GM21390 (cell line): ENCODE results near the gene SH3RF3.

Experiments
- ATAC-seq: cut with Tn5 transposase; IDR thresholded peaks from one replicate; pipeline ENCODE4 v1.9.1; 2021; ENCODE audit not compliant: unreplicated experiment

Gene SH3RF3

DNA sequence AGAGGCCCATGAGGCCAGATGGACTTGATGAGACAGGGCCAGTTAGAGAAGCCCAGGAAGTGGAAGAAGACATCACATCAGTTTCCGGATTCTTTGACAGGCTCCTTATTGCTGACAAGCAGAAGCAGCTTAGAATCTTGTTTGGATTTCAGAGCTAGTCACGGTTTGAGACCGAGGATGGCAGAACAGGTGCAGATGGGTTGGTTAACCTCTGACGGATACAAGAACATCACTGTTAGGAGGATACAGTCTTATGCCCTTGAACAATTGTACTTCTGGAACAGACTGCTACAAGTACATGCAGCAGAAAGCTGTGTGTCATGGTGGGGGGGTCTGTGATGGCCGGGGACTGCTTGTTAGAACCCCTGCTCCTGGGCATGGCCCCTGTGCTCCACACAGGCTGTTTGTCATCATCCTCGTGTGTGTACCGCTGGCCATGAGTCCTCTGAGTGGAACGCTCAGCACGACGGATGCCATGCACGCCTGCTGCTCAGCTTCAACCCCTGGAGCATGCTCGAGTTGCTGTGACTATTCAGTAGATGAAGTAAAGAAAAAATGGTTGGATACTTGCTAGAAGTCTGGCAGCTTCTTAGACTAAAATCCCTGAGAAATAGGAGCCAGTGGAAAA lies 217.7 kb downstream of the SH3RF3 start:
- no peak for ATAC-seq

DNA sequence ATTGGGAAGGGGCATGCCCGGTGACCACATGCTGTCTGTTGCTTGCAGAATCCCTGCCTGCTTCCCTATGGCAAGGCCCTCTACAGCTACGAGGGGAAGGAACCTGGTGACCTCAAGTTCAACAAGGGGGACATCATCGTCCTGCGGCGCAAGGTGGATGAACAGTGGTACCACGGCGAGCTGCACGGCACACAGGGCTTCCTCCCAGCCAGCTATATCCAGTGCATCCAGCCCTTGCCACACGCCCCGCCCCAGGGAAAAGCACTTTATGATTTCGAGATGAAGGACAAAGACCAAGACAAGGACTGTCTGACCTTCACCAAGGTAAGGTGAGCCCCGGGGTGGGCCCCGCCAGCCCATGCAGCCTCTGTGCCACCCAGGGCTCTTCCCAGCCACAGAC lies 218.6 kb downstream of the SH3RF3 start:
- ATAC-seq, result no peak

DNA sequence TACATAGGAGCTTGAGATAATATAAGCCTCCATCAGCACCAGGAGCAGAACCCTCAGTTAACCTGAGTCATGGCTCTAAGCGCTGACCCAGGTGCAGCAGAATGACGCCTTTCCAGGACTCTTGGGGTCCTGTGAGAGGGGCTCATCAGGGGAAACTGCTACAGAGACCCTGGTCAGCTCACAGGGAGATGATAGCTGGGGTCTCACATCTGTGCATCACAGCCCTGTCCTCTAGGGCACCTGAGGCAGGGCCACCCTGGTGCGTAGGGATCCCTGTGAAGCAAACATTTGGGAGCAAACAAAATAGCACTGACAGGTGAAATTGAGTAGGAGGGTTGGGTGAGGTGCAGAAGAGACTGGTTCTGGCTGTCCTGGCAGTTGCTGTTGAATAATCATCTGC lies 219.2 kb downstream of the SH3RF3 start:
- no peak for ATAC-seq

DNA sequence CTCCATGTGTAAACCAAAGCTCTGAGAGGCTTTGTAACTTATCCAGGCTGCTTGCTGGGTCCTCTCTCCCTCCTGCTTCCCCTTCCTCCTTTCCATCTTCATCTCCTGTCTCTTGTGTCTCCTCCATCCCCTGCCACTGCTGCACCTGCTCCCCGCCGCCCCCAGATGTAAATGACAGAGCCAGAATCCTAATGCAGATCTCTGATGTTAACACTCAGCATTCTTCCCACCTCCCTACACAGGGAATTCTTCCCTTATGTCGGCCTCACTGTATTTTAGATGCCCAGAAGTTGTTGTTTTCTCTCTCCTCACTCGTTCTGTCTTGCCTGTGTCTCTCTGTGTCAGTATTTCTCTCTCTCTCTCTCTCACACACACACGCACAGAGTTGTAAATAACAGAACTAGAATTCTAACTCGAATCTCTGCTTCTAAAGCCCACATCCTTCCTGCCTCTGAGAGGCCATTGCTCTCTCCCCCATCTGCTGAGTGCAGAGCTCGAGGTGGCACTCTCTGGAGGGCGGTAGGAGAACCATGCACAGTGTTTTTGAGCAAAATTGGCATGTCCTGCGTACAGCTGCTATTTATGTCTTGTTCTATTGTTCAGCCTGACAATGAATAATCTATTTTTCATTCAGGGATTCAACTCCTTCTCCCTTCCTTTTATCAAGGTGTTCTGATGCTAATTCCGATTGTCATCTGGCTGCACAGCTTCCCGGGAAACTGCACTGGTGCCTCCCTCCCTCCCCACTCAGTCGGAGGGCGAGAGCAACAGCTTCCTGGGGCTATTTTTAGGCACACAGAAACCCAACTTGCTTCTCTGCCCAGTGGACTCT lies 219.9 kb downstream of the SH3RF3 start:
- ATAC-seq, result peak; percentile 78

DNA sequence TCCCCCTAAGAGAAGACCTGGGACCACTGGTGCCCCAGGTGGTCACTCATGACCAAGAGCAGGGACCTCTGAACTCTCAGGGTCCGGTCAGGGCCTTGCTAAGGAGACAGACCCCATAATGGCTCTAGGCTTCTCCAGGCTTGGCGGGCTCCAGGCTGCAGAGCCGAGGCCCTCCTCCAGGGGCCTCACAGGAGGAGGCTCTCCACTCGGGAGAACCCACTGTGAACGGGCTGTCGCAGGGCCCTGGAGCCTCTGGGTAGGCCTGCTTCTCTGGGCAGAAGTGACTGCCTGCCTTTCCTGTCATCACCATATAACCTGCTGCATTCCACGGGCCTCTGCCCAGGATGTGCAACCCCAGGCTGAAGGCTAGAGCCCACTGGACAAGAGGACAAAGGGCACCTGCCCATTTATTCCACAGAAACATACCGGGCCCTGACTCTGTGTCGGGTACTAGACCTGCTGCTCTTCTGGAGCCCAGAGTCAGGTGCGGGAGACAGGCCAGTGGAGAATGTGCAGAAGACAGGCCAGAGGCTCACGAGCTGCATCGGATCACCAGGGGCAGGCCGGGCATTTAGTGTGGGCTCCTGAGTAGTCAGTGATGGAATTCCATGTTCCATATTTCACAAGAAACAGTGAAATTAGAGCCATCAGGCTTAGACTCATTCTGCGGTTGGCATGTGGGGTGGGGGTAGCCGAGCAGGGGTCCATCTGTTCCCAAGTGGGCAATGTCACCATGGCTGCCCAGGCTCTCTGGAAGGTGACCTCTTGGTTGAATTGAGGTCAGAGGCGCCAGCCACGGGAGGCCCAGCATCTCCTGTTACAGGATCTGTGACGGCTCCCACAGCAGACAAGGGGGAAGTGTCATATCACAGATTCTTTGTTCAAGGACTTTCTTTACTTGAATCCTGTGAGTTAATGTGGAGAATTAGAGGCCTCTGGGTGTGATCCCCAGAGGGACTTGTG lies 220.8 kb downstream of the SH3RF3 start:
- no peak for ATAC-seq

DNA sequence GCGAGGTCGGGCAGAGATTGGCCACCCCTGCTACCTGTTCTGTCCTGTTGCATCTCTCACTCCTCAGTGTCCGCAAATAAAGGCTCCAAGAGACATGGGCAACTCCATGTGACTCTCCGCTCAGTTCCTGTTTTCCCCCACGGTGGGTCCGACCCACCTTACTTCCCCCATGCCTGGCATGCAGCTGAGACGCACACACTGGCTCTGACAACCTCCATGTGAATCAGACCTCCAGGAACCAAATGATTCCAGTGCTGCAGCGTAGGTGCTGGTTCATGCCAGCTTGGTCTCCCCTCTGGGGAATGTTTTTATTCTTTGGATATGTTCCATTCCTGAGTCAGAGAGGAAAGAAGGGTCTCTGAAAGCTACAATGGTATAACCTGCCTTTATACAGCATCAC lies 221.5 kb downstream of the SH3RF3 start:
- no peak for ATAC-seq

DNA sequence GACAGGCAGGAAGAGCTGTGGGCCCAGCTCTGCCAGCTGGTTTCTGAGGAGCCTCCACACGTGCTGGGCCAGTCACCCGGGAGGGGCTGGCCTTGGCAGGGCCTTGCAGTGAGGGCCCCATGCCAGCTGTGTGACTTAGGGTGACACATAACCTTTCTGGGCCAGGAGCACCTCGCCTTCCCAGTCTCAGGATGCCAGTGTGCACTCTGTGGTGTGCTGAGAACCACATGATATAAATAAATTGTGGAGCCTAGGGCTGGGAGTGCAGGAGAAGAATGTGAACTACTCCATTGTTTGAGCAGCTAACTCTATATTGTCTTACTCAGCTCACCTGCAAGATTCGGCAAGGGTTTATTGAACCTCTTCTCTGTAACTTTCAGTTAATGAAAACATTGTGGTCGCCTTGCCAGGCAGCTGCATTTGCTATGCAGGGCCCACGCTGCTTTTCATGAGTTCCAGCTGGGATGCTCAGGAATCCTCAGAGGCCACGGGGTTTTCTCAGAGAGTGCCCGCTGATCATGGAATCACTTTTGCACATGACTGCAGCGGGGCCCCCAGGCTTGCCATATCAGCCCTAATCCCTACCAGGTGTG lies 222.3 kb downstream of the SH3RF3 start:
- ATAC-seq, result no peak

DNA sequence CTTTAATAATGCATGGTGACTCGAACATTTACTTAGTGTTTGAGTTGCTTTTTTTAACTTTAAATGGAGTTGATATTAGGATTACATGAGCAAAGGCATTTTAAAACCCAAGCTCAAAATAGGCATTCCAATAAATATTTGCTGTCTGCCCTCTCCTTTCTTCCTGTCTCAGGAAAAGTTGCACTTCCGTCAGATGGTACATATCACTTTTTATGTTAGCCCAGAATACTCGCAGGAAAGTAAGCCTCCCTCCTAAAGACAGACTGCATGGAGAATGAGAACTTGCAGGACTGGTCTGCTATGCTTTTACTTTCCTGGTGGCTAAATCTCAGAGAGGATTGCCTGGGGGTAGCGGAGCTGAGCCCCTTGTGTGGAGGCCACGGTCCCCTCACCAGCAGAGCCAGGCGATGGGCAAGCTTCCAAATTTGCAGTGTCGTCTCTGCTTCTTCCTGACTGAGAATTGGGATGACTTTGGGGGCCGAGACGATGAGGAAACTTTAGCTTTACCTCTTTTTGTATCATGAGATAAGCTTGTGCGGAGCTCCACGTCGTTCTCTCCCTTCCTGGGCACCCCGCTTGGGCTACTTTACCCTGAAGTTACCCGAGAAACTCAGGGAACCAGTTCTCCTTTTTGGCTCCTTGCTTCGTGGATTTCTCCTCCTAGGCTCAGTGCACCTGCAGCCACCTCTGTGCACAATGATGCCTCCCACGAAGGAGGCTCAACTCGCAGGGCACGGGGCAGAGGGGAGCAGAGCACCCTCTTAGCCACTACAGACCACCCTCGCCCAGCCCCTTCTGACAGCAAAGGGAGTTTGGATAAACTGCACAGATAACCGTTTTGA lies 223.3 kb downstream of the SH3RF3 start:
- ATAC-seq, result no peak

DNA sequence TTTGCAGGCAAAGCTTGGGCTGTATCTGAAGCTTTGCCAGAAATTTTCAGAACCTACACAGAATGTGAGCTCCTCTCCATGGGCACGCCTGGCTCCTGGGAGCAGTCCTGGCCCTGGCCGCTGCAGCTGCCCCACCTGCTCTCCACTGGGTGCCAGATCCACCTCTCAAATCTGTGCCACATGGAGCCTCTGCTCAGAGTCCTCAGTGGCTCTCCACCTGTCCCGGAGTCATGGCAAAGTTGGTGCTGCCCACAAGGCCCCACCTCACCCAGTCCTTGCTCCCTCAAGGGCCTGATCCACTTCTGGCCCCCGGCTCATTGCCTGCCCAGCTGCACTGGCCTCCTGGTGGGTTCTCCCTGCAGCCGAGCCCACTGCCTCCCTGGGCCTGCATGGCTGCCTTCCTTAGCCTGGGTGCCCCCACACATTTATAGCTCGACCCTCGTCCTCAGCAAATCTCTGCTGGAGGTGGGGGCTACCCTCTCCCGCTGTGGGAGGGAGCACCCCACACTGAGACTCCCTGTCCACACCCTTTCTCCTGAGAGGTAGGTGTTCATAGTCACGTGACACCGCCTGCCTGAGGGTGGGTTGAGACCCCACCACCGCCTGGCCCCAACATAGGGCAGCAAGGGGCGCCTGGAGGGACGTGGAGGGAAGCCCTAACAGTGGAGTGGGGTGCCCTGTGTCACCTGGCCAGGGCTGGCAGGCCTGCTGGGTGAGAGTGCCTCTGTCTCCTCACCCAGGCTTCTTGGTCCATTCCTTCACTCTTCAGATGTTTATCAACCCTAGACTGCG lies 224.1 kb downstream of the SH3RF3 start:
- no peak for ATAC-seq

DNA sequence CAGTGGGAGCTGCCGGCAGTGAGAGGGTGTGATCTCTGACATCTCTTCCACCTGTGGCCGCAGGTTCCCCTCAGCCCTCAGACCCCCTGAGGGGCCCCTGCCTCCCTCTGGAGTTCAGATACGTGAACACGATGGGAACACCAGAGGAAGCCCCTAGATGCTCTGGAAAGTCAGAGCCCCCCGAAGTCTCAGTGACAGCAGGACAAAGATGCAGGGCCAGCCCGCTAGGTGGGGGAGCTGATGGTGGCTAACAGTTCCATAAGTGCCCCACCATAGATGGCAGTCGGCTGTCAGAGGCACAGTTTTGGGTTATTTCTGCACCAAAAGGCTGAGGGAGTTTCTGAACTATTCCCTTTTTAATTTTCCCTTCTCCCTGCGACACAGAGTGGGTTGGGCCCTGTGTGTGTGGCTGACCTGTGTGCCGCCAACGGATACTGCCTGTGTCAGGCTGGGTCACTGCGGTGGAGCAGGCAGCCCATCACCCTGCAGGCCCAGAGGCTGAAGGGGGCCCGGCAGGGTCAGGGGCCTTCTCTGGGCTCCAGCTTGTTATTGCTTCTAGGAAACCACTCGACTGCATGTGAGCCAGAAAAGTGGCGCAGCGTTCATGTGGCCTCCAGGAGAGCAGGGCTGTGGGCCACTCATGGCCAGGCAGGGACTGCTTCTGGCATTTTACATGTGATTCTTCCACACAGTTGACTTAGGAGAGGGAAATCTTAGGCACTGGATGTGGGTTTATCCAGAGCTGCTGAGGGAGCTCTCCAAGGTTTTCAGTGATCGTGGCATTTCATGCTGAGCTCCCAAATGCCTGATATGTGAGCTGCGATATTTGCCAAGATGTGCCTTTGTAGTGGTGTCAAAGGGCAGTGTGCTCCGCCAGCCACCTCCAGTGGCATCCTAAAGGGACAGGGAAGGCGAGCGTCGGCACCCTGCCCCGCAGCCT lies 225.1 kb downstream of the SH3RF3 start:
- no peak for ATAC-seq

DNA sequence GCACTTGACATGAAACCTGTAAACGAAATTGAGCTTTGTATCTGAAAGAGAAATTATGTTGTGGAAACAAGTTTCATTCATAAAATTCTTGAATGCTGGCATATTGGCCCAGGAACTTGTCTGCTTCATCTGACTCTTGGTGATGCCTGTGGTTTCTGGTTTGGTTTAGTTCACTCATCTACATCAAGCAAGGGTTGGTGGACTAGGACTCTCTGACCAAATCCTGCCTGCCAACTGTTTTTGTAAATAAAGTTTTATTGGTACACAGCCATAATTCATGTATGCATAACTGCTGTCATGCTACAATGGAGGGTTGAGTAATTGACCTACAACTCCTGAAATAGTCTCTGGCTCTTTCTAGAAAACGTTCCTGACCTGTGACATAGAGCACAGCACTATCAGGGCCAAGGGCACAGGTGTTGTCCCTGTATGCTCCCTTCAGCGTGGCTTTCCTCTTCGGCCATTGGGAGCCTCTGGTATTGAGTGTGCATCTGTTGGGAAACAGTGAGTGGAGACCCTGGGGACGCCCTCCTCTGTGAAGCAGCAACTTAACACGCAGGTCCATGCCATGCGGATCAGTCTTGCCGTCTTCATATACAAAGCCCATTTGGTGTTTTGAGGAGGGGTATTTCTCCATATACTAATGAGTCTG lies 226.3 kb downstream of the SH3RF3 start:
- ATAC-seq, result no peak

DNA sequence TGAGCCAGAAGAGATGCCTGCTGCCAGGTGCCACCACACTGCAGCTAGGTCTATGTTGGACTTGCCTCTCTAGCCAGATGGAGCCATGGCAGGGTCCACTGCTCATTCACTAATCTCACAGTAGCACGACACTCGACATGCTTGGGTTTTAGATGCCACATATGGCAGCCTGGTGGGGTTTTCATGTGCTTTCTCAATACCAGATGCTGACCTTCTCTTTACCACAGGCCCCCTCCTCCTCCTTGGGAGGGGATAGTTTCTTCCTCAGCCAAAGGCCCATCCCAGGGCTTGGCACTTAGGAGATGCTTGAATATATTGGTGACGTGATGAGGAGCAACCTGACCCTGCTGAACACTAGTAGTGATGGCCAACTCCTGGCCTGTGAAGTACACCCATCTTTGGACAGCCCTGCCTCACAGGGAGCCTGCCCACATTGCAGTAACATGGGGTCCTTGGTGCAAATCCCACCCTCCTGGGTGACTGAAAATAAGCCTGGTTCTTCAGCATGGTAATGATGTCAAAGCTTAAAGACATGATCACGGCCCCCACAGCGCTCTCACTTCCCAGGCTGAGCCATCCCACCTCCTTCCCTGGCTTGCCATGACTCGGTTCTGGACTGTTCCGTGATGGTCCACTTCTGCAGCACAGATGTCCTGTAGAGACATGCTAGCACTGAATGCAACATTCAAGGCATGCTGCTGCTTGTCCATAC lies 227.5 kb downstream of the SH3RF3 start:
- no peak for ATAC-seq

DNA sequence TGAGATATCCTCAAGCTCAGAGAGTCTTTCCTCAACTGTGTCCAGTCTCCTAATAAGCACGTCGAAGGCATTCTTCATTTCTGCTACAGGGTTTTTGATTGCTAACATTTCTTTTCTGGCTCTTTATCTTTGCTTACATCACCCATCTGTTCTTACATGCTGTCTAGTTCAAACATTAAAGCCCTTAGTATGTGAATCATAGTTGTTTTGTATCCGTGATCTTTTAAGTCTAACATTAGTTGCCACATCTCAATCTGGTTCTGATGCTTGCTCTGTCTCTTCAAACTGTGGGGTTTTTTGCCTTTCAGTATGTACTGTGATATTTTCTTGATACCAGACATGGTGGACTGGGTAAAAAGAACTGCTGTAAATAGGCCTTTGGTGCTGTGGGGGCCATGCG lies 235.2 kb downstream of the SH3RF3 start:
- no peak for ATAC-seq

DNA sequence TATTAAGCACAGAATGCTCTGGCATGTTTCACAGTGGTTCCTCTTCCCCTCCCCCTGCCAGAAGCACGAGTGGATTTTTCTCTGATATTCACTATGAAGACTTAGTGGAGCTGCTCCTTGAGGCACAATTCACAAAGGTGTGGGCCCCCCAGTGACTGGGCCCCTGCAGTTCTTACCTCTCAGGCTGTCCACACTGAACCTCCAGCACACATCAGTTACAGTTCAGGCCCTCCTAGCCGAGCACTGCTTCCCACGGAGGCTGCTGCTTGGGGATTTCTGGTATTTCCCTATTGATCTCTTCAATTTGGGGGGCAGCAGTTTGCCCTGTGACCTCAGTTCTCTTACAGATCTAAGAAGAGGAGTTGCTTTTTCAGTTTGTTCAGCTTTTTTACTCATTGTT lies 236.1 kb downstream of the SH3RF3 start:
- ATAC-seq, result no peak

DNA sequence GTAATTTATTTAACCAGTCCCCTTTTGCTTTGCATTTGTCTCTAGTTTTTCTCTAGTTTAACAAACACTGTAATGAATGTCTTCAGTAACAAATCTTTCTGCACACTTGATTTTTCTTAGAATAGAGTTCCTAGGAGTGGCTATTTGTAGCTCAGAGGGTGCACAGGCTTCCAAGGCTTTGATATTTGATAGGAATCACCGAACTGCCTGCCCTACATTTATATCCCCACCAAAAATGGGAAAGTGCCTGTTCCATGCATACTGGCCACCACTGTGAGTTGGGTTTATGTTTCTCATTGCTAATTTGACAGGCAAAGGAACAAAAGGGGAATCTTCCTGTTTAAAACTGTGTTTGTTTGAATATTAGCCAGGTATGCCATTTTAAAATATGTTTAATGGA lies 238.7 kb downstream of the SH3RF3 start:
- no peak for ATAC-seq

DNA sequence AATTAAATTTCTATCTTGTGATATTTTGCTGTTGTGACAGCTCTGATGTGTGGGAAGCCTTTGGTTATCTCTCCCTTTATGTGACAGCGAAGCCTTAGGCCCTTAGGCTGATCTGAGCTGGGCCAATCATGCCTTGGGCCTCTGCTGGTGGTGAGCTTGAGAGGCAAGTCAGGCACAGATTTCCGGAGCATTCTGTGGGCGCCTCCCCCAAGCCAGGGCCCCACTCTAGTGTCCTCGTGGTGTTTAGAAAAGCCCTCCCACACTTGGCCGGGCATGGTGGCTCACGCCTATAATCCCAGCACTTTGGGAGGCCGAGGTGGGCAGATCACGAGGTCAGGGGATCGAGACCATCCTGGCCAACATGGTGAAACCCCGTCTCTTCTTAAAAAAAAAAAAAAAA lies 239.8 kb downstream of the SH3RF3 start:
- ATAC-seq, result no peak

DNA sequence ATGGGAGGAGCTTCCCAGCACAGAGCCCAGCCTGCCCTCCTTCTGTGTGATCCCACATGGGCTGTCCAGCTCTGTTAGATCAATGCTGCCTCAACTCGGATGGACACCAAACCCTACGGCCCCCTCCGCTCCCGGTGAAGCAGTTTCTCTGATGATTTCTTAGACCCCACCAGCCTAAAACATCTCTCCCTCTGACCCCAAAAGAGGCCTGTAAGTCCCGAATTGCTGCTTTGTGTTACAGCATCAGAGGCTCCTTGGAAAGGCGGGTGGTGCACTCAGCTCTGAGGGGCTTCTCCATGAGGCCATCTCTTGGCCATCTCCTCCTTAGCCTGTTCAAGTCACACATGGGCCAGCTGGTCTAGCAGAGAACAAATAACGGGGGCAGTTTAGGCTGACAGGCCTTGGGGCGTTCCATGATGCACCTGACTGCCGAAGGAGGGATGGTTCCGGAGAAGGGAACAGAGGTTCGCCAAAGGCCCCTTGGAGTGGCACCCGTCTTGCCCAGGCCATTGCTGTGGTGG lies 240.7 kb downstream of the SH3RF3 start:
- no peak for ATAC-seq
